ENCODE data around the gene ARHGEF12. TPM values are rescaled to one million over a fixed set of nuclear protein-coding genes. Genes with fewer than 3 reads are reported as not detected.

ARHGEF12 gene
- total RNA-seq, 4 donors from 2014 or later = 99.7 to 135 (median 112) TPM

DNA sequence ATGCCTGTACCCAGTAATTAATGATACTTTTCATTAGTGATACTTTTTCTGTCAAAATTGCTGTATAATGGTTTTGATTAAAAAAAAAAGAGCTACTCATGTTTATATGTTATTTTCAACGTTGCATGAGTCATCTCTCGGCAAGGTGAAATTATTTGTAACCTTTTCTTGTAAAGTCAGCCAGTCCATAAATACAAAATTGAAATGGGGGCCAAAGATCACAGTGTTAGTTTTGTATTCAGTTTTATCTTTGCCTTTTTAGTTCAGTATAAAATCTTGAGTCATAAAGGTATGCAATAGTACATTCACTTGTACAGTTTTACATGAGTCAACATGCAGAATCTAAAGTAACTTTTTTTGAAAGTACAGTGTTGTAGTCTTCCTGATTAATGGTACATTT, 4.3 kb downstream of the ARHGEF12 start:
- Histone ChIP-seq H3K9me3 (no peaks in the 10 kb centered on the region), H3K4me1 (peaks cover 15 to 81% (median 18%) of the 10 kb centered on the region in 3 donors), H3K27me3 (no peaks in the 10 kb centered on the region), H3K4me3 (peak overlapping the region in 1 of 2 donors; percentile 89), H3K27ac (peak overlapping the region in 2 of 4 donors; percentile 94 to 99), H3K36me3 (no peaks in the 10 kb centered on the region)
- TF ChIP-seq, protein P1, sequence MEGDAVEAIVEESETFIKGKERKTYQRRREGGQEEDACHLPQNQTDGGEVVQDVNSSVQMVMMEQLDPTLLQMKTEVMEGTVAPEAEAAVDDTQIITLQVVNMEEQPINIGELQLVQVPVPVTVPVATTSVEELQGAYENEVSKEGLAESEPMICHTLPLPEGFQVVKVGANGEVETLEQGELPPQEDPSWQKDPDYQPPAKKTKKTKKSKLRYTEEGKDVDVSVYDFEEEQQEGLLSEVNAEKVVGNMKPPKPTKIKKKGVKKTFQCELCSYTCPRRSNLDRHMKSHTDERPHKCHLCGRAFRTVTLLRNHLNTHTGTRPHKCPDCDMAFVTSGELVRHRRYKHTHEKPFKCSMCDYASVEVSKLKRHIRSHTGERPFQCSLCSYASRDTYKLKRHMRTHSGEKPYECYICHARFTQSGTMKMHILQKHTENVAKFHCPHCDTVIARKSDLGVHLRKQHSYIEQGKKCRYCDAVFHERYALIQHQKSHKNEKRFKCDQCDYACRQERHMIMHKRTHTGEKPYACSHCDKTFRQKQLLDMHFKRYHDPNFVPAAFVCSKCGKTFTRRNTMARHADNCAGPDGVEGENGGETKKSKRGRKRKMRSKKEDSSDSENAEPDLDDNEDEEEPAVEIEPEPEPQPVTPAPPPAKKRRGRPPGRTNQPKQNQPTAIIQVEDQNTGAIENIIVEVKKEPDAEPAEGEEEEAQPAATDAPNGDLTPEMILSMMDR (IDR thresholded peaks at IDR 0.05) = no peak
- TF ChIP-seq POLR2AphosphoS5 (IDR thresholded peaks at IDR 0.05) (no peak), POLR2A (IDR thresholded peaks at IDR 0.05) (no peak), EP300 (IDR thresholded peaks at IDR 0.05) (no peak)
- ATAC-seq = no peak
- 13% methylated on average over 2 of the region's 2 CpGs for WGBS, 2 donors (ENCODE audit: low coverage in 1 of 2)

DNA sequence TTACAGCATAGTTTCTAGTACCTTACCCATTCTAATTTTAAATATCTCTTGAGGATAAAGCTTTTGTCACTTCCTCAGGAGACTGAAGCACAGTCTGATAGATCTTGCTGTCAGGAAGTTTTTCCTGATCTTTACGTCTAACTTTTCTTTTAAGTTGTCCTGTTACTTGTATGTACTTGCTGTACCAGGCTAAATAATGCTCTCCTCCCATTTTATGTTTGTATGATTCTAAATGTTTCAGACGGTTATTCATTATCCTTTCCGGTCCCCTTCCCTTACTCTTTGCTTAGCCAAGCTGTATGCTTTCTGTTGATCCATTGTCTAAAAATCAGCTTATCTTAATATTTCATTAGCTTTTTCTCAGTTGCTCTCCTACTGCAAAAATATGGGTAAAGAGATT, 6.0 kb downstream of the ARHGEF12 start:
- WGBS, 2 donors (ENCODE audit: low coverage in 1 of 2) = 53 to 61% methylated on average over 3 of the region's 3 CpGs
- Histone ChIP-seq H3K9me3 (no peaks in the 10 kb centered on the region), H3K4me1 (peaks cover 22 to 94% (median 28%) of the 10 kb centered on the region in 3 donors), H3K36me3 (no peaks in the 10 kb centered on the region), H3K27me3 (no peaks in the 10 kb centered on the region), H3K4me3 (no peak overlapping the region), H3K27ac (no peak overlapping the region)
- no peak for ATAC-seq
- TF ChIP-seq POLR2A (IDR thresholded peaks at IDR 0.05) = no peak
- TF ChIP-seq EP300 (IDR thresholded peaks at IDR 0.05) = no peak
- no peak for TF ChIP-seq POLR2AphosphoS5 (IDR thresholded peaks at IDR 0.05)
- TF ChIP-seq, protein P1 (IDR thresholded peaks at IDR 0.05) = no peak

DNA sequence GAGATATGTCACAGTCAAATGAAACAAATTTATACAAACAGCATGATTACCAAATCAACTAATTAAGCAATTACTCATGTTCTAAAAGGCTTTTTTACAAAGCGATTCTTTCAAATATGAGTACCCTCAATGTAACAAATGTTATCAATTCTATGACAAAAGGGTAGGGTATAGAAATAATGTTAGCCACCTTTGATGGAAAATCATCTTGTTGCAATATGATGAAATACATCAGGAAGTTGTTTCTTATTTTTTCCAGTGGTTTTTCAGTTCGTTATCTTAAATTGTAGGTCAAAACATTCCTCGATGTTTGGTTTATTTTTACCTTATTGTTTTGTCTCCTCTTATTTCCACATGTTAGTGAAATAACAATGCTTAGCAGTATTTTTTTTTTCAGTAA, 6.5 kb downstream of the ARHGEF12 start:
- 81 to 91% methylated on average over 3 of the region's 3 CpGs for WGBS, 2 donors (ENCODE audit: low coverage in 1 of 2)
- H3K4me1 ChIP-seq = peaks cover 22 to 99% (median 32%) of the 10 kb centered on the region in 3 donors
- ATAC-seq = no peak
- no peak overlapping the region for H3K4me3 ChIP-seq
- no peaks in the 10 kb centered on the region for H3K36me3 ChIP-seq
- H3K27me3 ChIP-seq = no peaks in the 10 kb centered on the region
- no peaks in the 10 kb centered on the region for H3K9me3 ChIP-seq
- TF ChIP-seq POLR2AphosphoS5 (IDR thresholded peaks at IDR 0.05) = no peak
- TF ChIP-seq POLR2A (IDR thresholded peaks at IDR 0.05) = no peak
- TF ChIP-seq, protein P1 (IDR thresholded peaks at IDR 0.05) = no peak
- no peak for TF ChIP-seq EP300 (IDR thresholded peaks at IDR 0.05)
- H3K27ac ChIP-seq = no peak overlapping the region

GRCh38 chr11:120343429-120343828, 7.2 kb downstream of the ARHGEF12 start:
- 56 to 89% methylated on average over 1 to 2 of the region's 2 CpGs for WGBS, 2 donors (ENCODE audit: low coverage in 1 of 2)
- no peak for ATAC-seq
- H3K4me3 ChIP-seq = no peak overlapping the region
- no peaks in the 10 kb centered on the region for H3K27me3 ChIP-seq
- no peaks in the 10 kb centered on the region for H3K36me3 ChIP-seq
- H3K27ac ChIP-seq = no peak overlapping the region
- TF ChIP-seq, protein P1 (IDR thresholded peaks at IDR 0.05) = no peak
- no peak for TF ChIP-seq POLR2AphosphoS5 (IDR thresholded peaks at IDR 0.05)
- H3K4me1 ChIP-seq = peaks cover 22 to 95% (median 33%) of the 10 kb centered on the region in 3 donors
- no peaks in the 10 kb centered on the region for H3K9me3 ChIP-seq

- peaks cover 22 to 95% (median 33%) of the 10 kb centered on the region in 3 donors for H3K4me1 ChIP-seq
- no peaks in the 10 kb centered on the region for H3K27me3 ChIP-seq
- WGBS, 2 donors (ENCODE audit: low coverage in 1 of 2) = 55 to 83% methylated on average over 1 of the region's 1 CpG
- no peak for TF ChIP-seq POLR2AphosphoS5 (IDR thresholded peaks at IDR 0.05)
- no peak for TF ChIP-seq POLR2A (IDR thresholded peaks at IDR 0.05)
- TF ChIP-seq, protein P1 (IDR thresholded peaks at IDR 0.05) = no peak
- TF ChIP-seq EP300 (IDR thresholded peaks at IDR 0.05) = no peak
- H3K36me3 ChIP-seq = no peaks in the 10 kb centered on the region
- H3K9me3 ChIP-seq = no peaks in the 10 kb centered on the region
- ATAC-seq = no peak
- no peak overlapping the region for H3K4me3 ChIP-seq
- H3K27ac ChIP-seq = no peak overlapping the region
Observed at GRCh38 chr11:120344302-120345004, 8.2 kb downstream of the ARHGEF12 start.
